Measurements from ENCODE around the gene BICRA. TPM values are rescaled to one million over a fixed set of nuclear protein-coding genes. Genes with fewer than 3 reads are reported as not detected.

The BICRA gene
- total RNA-seq, 1 experiment from 2014 or later, result 34.3 TPM

- peaks cover 13% of the 10 kb centered on the region for H3K4me1 Mint-ChIP-seq (ENCODE audit: low read depth, unreplicated experiment)
- H3K9me3 Mint-ChIP-seq (ENCODE audit: unreplicated experiment), result no peaks in the 10 kb centered on the region
- H3K36me3 ChIP-seq (ENCODE audit: control insufficient read depth, insufficient read depth, low read length), result peaks cover 1% of the 10 kb centered on the region; the same call in 1 of the 2 replicates
- no TSS peak for BruUV-seq (replicated peaks)
- ChIA-PET POLR2A (interaction anchor here (0.6 kb wide), 1 partner anchor 50 kb away, joined by 3 read pairs; no protein-coding TSS in a partner anchor), CTCF (no interaction called here)
- H3K27me3 Mint-ChIP-seq (ENCODE audit: insufficient read depth, unreplicated experiment), result no peaks in the 10 kb centered on the region
- no peaks in the 10 kb centered on the region for H3K9me3 ChIP-seq
- H3K4me1 ChIP-seq, result no peaks in the 10 kb centered on the region
- H3K4me3 Mint-ChIP-seq (ENCODE audit: unreplicated experiment), result no peak overlapping the region
- TF ChIP-seq CTCF (IDR thresholded peaks at IDR 0.05; ENCODE audit: insufficient read depth in 1 of 2, low read depth in 1 of 2, low read length in 1 of 2, severe bottlenecking in 1 of 2, unreplicated experiment in 1 of 2), result no peak
- no peak for DNase-seq
- intact Hi-C loops (cut with micrococcal nuclease; ENCODE audit: unreplicated experiment), result no loop called here
- H3K27me3 ChIP-seq (replicated peaks; ENCODE audit: control insufficient read depth, insufficient read depth, low read length), result no peaks in the 10 kb centered on the region
- no peak overlapping the region for H3K27ac Mint-ChIP-seq (ENCODE audit: unreplicated experiment)
- peaks cover 74% of the 10 kb centered on the region for H3K36me3 Mint-ChIP-seq (ENCODE audit: insufficient read depth, unreplicated experiment)
- H3K4me3 ChIP-seq (ENCODE audit: low read depth, low read length), result no peak overlapping the region
These were observed 65.6 kb downstream of the BICRA start for GRCh38 chr19:47674548-47674947.

DNA sequence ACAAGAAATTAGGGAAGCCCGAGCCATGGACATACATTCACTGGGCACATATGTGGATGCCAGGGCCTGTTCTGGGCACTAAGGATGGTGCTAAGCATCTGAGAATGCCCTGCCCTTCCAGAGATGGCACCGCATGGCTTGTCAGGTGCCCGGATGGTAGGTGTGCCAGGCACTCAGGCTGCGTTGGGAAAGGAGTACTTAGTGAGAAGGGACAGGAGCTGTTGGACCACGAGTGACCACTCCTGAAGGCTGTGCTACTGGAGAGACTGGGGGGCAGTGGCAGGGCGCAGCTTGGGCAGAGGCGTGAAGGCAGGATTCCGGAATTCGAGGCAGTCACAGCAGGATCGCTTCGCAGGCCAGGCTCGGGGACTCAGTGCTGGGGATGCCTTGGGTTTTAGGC, 66.3 kb downstream of the BICRA start:
- Histone ChIP-seq H3K27me3 (replicated peaks; ENCODE audit: control insufficient read depth, insufficient read depth, low read length) (no peaks in the 10 kb centered on the region), H3K4me3 (ENCODE audit: low read depth, low read length) (no peak overlapping the region), H3K9me3 (no peaks in the 10 kb centered on the region), H3K4me1 (no peaks in the 10 kb centered on the region), H3K36me3 (ENCODE audit: control insufficient read depth, insufficient read depth, low read length) (peaks cover 1% of the 10 kb centered on the region; the same call in 1 of the 2 replicates)
- Mint-ChIP-seq H3K27ac (ENCODE audit: unreplicated experiment) (no peak overlapping the region), H3K4me1 (ENCODE audit: low read depth, unreplicated experiment) (peaks cover 10% of the 10 kb centered on the region), H3K27me3 (ENCODE audit: insufficient read depth, unreplicated experiment) (no peaks in the 10 kb centered on the region), H3K4me3 (ENCODE audit: unreplicated experiment) (no peak overlapping the region), H3K36me3 (ENCODE audit: insufficient read depth, unreplicated experiment) (peaks cover 70% of the 10 kb centered on the region), H3K9me3 (ENCODE audit: unreplicated experiment) (no peaks in the 10 kb centered on the region)
- CTCF ChIA-PET, result no interaction called here
- no TSS peak for BruUV-seq (replicated peaks)
- TF ChIP-seq CTCF (IDR thresholded peaks at IDR 0.05; ENCODE audit: insufficient read depth in 1 of 2, low read depth in 1 of 2, low read length in 1 of 2, severe bottlenecking in 1 of 2, unreplicated experiment in 1 of 2), result no peak
- POLR2A ChIA-PET, result interaction anchor here (0.6 kb wide), 1 partner anchor 51 kb away, joined by 3 read pairs; no protein-coding TSS in a partner anchor
- no peak for DNase-seq
- intact Hi-C loops (cut with micrococcal nuclease; ENCODE audit: unreplicated experiment), result no loop called here

DNA sequence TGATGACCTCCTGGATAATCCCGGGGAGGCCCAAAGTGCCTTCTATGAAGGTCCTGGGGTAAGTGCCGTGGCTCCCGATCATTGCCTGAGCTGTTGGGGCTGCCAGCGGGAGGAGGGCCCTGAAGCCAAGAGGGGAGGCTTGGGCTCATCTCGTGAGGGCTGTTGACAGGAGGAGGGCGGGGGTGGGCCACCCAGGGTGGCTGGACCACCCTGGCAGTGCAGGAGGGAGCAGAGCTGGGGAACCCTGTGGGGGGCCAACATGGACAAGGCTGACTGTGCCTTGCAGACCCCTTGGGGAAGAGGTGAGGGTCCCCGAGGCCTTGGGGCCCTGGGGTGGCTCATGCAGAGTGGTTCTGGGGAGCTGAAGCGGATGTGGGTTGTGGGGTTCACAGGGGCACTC, 66.9 kb downstream of the BICRA start:
- CTCF ChIA-PET, result no interaction called here

More for the DNA sequence above, 66.9 kb downstream of the BICRA start:
- Histone ChIP-seq H3K27me3 (replicated peaks; ENCODE audit: control insufficient read depth, insufficient read depth, low read length) (no peaks in the 10 kb centered on the region), H3K36me3 (ENCODE audit: control insufficient read depth, insufficient read depth, low read length) (peaks cover 1% of the 10 kb centered on the region; the same call in 1 of the 2 replicates), H3K9me3 (no peaks in the 10 kb centered on the region), H3K4me1 (no peaks in the 10 kb centered on the region), H3K4me3 (ENCODE audit: low read depth, low read length) (no peak overlapping the region)
- DNase-seq, result no peak
- H3K36me3 Mint-ChIP-seq (ENCODE audit: insufficient read depth, unreplicated experiment), result peaks cover 67% of the 10 kb centered on the region
- peaks cover 6% of the 10 kb centered on the region for H3K4me1 Mint-ChIP-seq (ENCODE audit: low read depth, unreplicated experiment)
- H3K9me3 Mint-ChIP-seq (ENCODE audit: unreplicated experiment), result no peaks in the 10 kb centered on the region
- no peak for TF ChIP-seq CTCF (IDR thresholded peaks at IDR 0.05; ENCODE audit: insufficient read depth in 1 of 2, low read depth in 1 of 2, low read length in 1 of 2, severe bottlenecking in 1 of 2, unreplicated experiment in 1 of 2)
- POLR2A ChIA-PET, result no interaction called here
- no peaks in the 10 kb centered on the region for H3K27me3 Mint-ChIP-seq (ENCODE audit: insufficient read depth, unreplicated experiment)
- no TSS peak for BruUV-seq (replicated peaks)
- H3K4me3 Mint-ChIP-seq (ENCODE audit: unreplicated experiment), result no peak overlapping the region
- H3K27ac Mint-ChIP-seq (ENCODE audit: unreplicated experiment), result no peak overlapping the region
- intact Hi-C loops (cut with micrococcal nuclease; ENCODE audit: unreplicated experiment), result no loop called here

Measured in Caco-2 (cell line).